Activated T-cell treated with anti-CD3 and anti-CD28 coated beads for 1 hour (primary cell): ENCODE results near the gene TMEFF2.
"Not testable (repeated sequence)": the region's sequence is repeated elsewhere in the genome, so short reads cannot be mapped to it uniquely, and the experiment has no call there.

Source experiments
- DNase-seq: peaks from one replicate; pipeline ENCODE4 v3.0.0-alpha.2; 2020; ENCODE audit warnings: low read depth

Gene TMEFF2

GRCh38 chr2:191932286-191932685 lies 262.4 kb downstream of the TMEFF2 start:
- DNase-seq: no peak

GRCh38 chr2:191931329-191931728 lies 263.4 kb downstream of the TMEFF2 start:
- no peak for DNase-seq

- no peak for DNase-seq
These were observed 264.5 kb downstream of the TMEFF2 start for GRCh38 chr2:191930205-191930604.

- DNase-seq: no peak
These were observed 265.4 kb downstream of the TMEFF2 start for GRCh38 chr2:191929288-191929687.

GRCh38 chr2:191927991-191928390 lies 266.7 kb downstream of the TMEFF2 start:
- no peak for DNase-seq

GRCh38 chr2:191927319-191927867 lies 267.3 kb downstream of the TMEFF2 start:
- DNase-seq: no peak

- no peak for DNase-seq
These were observed 268.1 kb downstream of the TMEFF2 start for GRCh38 chr2:191926671-191927070.

GRCh38 chr2:191923652-191923997 lies 271.1 kb downstream of the TMEFF2 start:
- DNase-seq: no peak

- DNase-seq: no peak
These were observed 271.7 kb downstream of the TMEFF2 start for GRCh38 chr2:191922736-191923651.

GRCh38 chr2:191921650-191922049 lies 273.1 kb downstream of the TMEFF2 start:
- not testable (repeated sequence) for DNase-seq

- DNase-seq: no peak
These were observed 274.2 kb downstream of the TMEFF2 start for GRCh38 chr2:191920502-191920901.

GRCh38 chr2:191917967-191918651 lies 276.6 kb downstream of the TMEFF2 start:
- no peak for DNase-seq

- no peak for DNase-seq
These were observed 277.3 kb downstream of the TMEFF2 start for GRCh38 chr2:191917430-191917881.

GRCh38 chr2:191916826-191917225 lies 277.9 kb downstream of the TMEFF2 start:
- DNase-seq: no peak

GRCh38 chr2:191915750-191916149 lies 279.0 kb downstream of the TMEFF2 start:
- DNase-seq: no peak

GRCh38 chr2:191913796-191914195 lies 280.9 kb downstream of the TMEFF2 start:
- no peak for DNase-seq

- no peak for DNase-seq
These were observed 282.0 kb downstream of the TMEFF2 start for GRCh38 chr2:191912764-191913163.

GRCh38 chr2:191910518-191910917 lies 284.2 kb downstream of the TMEFF2 start:
- DNase-seq: no peak

GRCh38 chr2:191908874-191909273 lies 285.9 kb downstream of the TMEFF2 start:
- DNase-seq: no peak

GRCh38 chr2:191907545-191907944 lies 287.2 kb downstream of the TMEFF2 start:
- DNase-seq: no peak

GRCh38 chr2:191907091-191907490 lies 287.6 kb downstream of the TMEFF2 start:
- no peak for DNase-seq

GRCh38 chr2:191905336-191905735 lies 289.4 kb downstream of the TMEFF2 start:
- no peak for DNase-seq

- no peak for DNase-seq
These were observed 293.7 kb downstream of the TMEFF2 start for GRCh38 chr2:191901031-191901430.
